LNCAP (cell line): ENCODE measurements around the gene CRYBA4.

Source experiments
- CTCF ChIP-seq: fragments of 450-650 bp; IDR thresholded peaks from 2 replicates; pipeline ENCODE4 v1.5.1; 2017; ENCODE audit warnings: mild to moderate bottlenecking

CRYBA4 gene

GRCh38 chr22:26669060-26669481 lies 47.3 kb downstream of the CRYBA4 start:
- no peak; the same call in 1 of the 2 replicates for TF ChIP-seq CTCF

GRCh38 chr22:26670459-26670858 lies 48.7 kb downstream of the CRYBA4 start:
- no peak for TF ChIP-seq CTCF

- TF ChIP-seq CTCF: no peak
Measured at GRCh38 chr22:26671317-26672059, 49.7 kb downstream of the CRYBA4 start.

GRCh38 chr22:26672060-26672471 lies 50.3 kb downstream of the CRYBA4 start:
- TF ChIP-seq CTCF: no peak

GRCh38 chr22:26672590-26673468 lies 51.1 kb downstream of the CRYBA4 start:
- TF ChIP-seq CTCF: no peak; the same call in 1 of the 2 replicates

GRCh38 chr22:26673486-26673885 lies 51.7 kb downstream of the CRYBA4 start:
- no peak for TF ChIP-seq CTCF

GRCh38 chr22:26674211-26675190 lies 52.7 kb downstream of the CRYBA4 start:
- no peak for TF ChIP-seq CTCF
